GM23338 (cell line): ENCODE results near the gene UGT1A10. TPM values are rescaled to one million over a fixed set of nuclear protein-coding genes. Genes with fewer than 3 reads are reported as not detected.

ENCODE experiments used
- ATAC-seq: fragments of 200-7000 bp; cut with Tn5 transposase; 3 replicates; pipeline ENCODE4 v1.9.1; 2020
- DNase-seq: peaks from one replicate; pipeline ENCODE4 v3.0.0-alpha.2; 2015; ENCODE audit warnings: low spot score
- H2AFZ ChIP-seq: fragments of 200-600 bp; sonication (generic); 2 replicates; pipeline ENCODE4 v1.8.0; 2016; ENCODE audit warnings: antibody characterized with exemption, mild to moderate bottlenecking, moderate library complexity
- H3F3A ChIP-seq: fragments of 200-600 bp; sonication (generic); replicated peaks from 2 replicates; pipeline ENCODE4 v1.8.0; 2017; ENCODE audit warnings: antibody characterized with exemption, mixed run types, low read depth
- H3K27ac ChIP-seq: fragments of 200-600 bp; sonication (generic); 2 replicates; pipeline ENCODE4 v1.6.1; 2016; ENCODE audit warnings: low read depth
- H3K27me3 ChIP-seq: fragments of 200-600 bp; sonication (generic); 2 replicates; pipeline ENCODE4 v1.8.0; 2016; ENCODE audit warnings: mild to moderate bottlenecking, mixed run types, moderate library complexity; ENCODE audit not compliant: insufficient read depth
- H3K36me3 ChIP-seq: fragments of 200-600 bp; sonication (generic); 2 replicates; pipeline ENCODE4 v1.8.0; 2016; ENCODE audit warnings: mild to moderate bottlenecking; ENCODE audit not compliant: insufficient read depth
- H3K4me1 ChIP-seq: fragments of 200-600 bp; sonication (generic); 2 replicates; pipeline ENCODE4 v1.8.0; 2016; ENCODE audit warnings: mild to moderate bottlenecking, moderate library complexity; ENCODE audit not compliant: insufficient read depth
- H3K4me2 ChIP-seq: fragments of 200-600 bp; sonication (generic); 2 replicates; pipeline ENCODE4 v1.7.1; 2017; ENCODE audit warnings: mixed run types
- H3K4me3 ChIP-seq: fragments of 200-600 bp; sonication (generic); 2 replicates; pipeline ENCODE4 v1.6.1; 2016; ENCODE audit warnings: mixed run types
- H3K79me2 ChIP-seq: fragments of 200-600 bp; sonication (generic); replicated peaks from 2 replicates; pipeline ENCODE4 v1.8.0; 2017; ENCODE audit warnings: mild to moderate bottlenecking; ENCODE audit not compliant: insufficient read depth
- H3K9me2 ChIP-seq: fragments of 200-600 bp; sonication (generic); 2 replicates; pipeline ENCODE4 v1.8.0; 2017; ENCODE audit not compliant: insufficient read depth
- H4K20me1 ChIP-seq: fragments of 200-600 bp; sonication (generic); replicated peaks from 2 replicates; pipeline ENCODE4 v1.8.0; 2017; ENCODE audit warnings: mild to moderate bottlenecking; ENCODE audit not compliant: insufficient read depth
- H3K27ac Mint-ChIP-seq: 2 replicates; pipeline ENCODE4 v1.8.0; 2020; ENCODE audit warnings: inconsistent platforms, mild to moderate bottlenecking, moderate library complexity, mixed read lengths
- H3K27me3 Mint-ChIP-seq: 3 replicates; pipeline ENCODE4 v1.8.0; 2022; ENCODE audit warnings: low read depth, mild to moderate bottlenecking, moderate library complexity, mixed read lengths, inconsistent platforms; ENCODE audit not compliant: insufficient read depth, poor library complexity
- H3K36me3 Mint-ChIP-seq: 3 replicates; pipeline ENCODE4 v1.8.0; 2021; ENCODE audit warnings: low read depth, mild to moderate bottlenecking, inconsistent platforms, moderate library complexity, mixed read lengths
- H3K4me1 Mint-ChIP-seq: 3 replicates; pipeline ENCODE4 v1.8.0; 2020; ENCODE audit warnings: mild to moderate bottlenecking, inconsistent platforms, mixed read lengths
- H3K4me3 Mint-ChIP-seq: 3 replicates; pipeline ENCODE4 v1.8.0; 2021; ENCODE audit warnings: moderate library complexity, mild to moderate bottlenecking, inconsistent platforms, mixed read lengths
- H3K9me3 Mint-ChIP-seq: 3 replicates; pipeline ENCODE4 v1.8.0; 2020; ENCODE audit warnings: moderate library complexity, mild to moderate bottlenecking, inconsistent platforms, mixed read lengths
- EZH2 ChIP-seq: fragments of 200-600 bp; sonication (generic); IDR thresholded peaks from one replicate; pipeline ENCODE4 v1.8.0; 2017; ENCODE audit warnings: antibody characterized with exemption, mild to moderate bottlenecking, low read depth; ENCODE audit not compliant: unreplicated experiment
- JUNB ChIP-seq: IDR thresholded peaks from one replicate; pipeline ENCODE4 v1.6.1; 2016; ENCODE audit warnings: antibody characterized with exemption; ENCODE audit not compliant: unreplicated experiment
- NANOG ChIP-seq: IDR thresholded peaks from 2 replicates; pipeline ENCODE4 v1.6.1; 2016; ENCODE audit warnings: antibody characterized with exemption, borderline replicate concordance
- POLR2AphosphoS5 ChIP-seq: IDR thresholded peaks from 2 replicates; pipeline ENCODE4 v1.6.1; 2016; ENCODE audit warnings: antibody characterized with exemption, low read depth
- REST ChIP-seq: IDR thresholded peaks from one replicate; pipeline ENCODE4 v1.6.1; 2018; ENCODE audit warnings: antibody characterized with exemption; ENCODE audit not compliant: unreplicated experiment
- STAT1 ChIP-seq: IDR thresholded peaks from one replicate; pipeline ENCODE4 v1.6.1; 2016; ENCODE audit warnings: antibody characterized with exemption; ENCODE audit not compliant: unreplicated experiment
- ZNF331 ChIP-seq: fragments of 250-450 bp; sonication (Bioruptor Pico); IDR thresholded peaks from 2 replicates; pipeline ENCODE4 v1.5.0; 2020; ENCODE audit warnings: low read depth, mild to moderate bottlenecking, moderate library complexity
- ZNF462 ChIP-seq: fragments of 250-450 bp; sonication (Bioruptor Pico); IDR thresholded peaks from 2 replicates; pipeline ENCODE4 v1.5.0; 2020; ENCODE audit warnings: mild to moderate bottlenecking, moderate library complexity
- polyA plus RNA-seq: library from polyadenylated mRNA; unstranded; fragments of >200 nt; fragmentation: Nextera tagmentation; extraction: Ambion mirVana; gene quantifications from 2 replicates; pipeline ENCODE4 v1.2.1, GENCODE V29; 2016
- total RNA-seq: library from RNA; depleted of rRNA; stranded (reverse); fragments of >200 nt; shearing (Covaris generic); gene quantifications from 2 replicates; pipeline ENCODE4 v1.2.3, GENCODE V29; 2014

Gene UGT1A10
- total and polyA plus RNA-seq, 2 experiments from 2014 or later = not detected

GRCh38 chr2:233794128-233794658 is 157.9 kb downstream of the UGT1A10 start (continued):
- TF ChIP-seq REST = no peak
- no peak for TF ChIP-seq JUNB

- Histone ChIP-seq H2AFZ (no peak overlapping the region), H3K9me2 (no peaks in the 10 kb centered on the region), H3K4me3 (no peak overlapping the region), H3F3A (no peaks in the 10 kb centered on the region), H3K79me2 (no peaks in the 10 kb centered on the region), H3K4me2 (no peak overlapping the region), H3K36me3 (no peaks in the 10 kb centered on the region), H3K4me1 (no peaks in the 10 kb centered on the region), H4K20me1 (no peaks in the 10 kb centered on the region), H3K27me3 (no peaks in the 10 kb centered on the region), H3K27ac (no peak overlapping the region)
- DNase-seq (no peak), ATAC-seq (no peak)
- H3K36me3 Mint-ChIP-seq = no peaks in the 10 kb centered on the region; the same call in 1 of the 3 replicates
- no peak overlapping the region for H3K4me3 Mint-ChIP-seq
- H3K9me3 Mint-ChIP-seq = peaks cover 16% of the 10 kb centered on the region
- no peak overlapping the region for H3K27ac Mint-ChIP-seq
- no peaks in the 10 kb centered on the region; the same call in 2 of the 3 replicates for H3K4me1 Mint-ChIP-seq
- H3K27me3 Mint-ChIP-seq = peaks cover 7% of the 10 kb centered on the region
- TF ChIP-seq ZNF462 (CRISPR knock-in tag) = no peak
- TF ChIP-seq EZH2 = no peak
- TF ChIP-seq POLR2AphosphoS5 = no peak
- no peak for TF ChIP-seq STAT1
- no peak for TF ChIP-seq ZNF331 (CRISPR knock-in tag)
- TF ChIP-seq NANOG = no peak
Measured at GRCh38 chr2:233795735-233796171, 159.5 kb downstream of the UGT1A10 start.
